Stimulated activated naive CD8-positive, alpha-beta T cell treated with anti-CD3 and anti-CD28 coated beads, Interleukin-15, amount 100 ng/mL, for 72 hours (primary cell): ENCODE measurements around the gene SEMA4F.

ENCODE experiments used
- ATAC-seq: fragments of 150-1000 bp; cut with Tn5 transposase; 2 replicates; pipeline ENCODE4 v1.10.0; 2021; ENCODE audit warnings: mild to moderate bottlenecking, moderate library complexity
- DNase-seq, 2 donors: peaks; one replicate each; pipeline ENCODE4 v3.0.0; 2021 to 2022
- H3K27ac Mint-ChIP-seq, 2 donors: one replicate each; pipeline ENCODE4 v1.8.0; 2022; ENCODE audit warnings: mild to moderate bottlenecking in 2 of 2, mixed read lengths in 2 of 2, moderate library complexity in 2 of 2
- H3K27me3 Mint-ChIP-seq: one replicate; pipeline ENCODE4 v1.8.0; 2022; ENCODE audit warnings: mixed read lengths
- H3K4me1 Mint-ChIP-seq: one replicate; pipeline ENCODE4 v1.8.0; 2022; ENCODE audit warnings: mild to moderate bottlenecking, mixed read lengths
- H3K4me3 Mint-ChIP-seq, 2 donors: one replicate each; pipeline ENCODE4 v1.8.0; 2022; ENCODE audit warnings: mild to moderate bottlenecking in 2 of 2, mixed read lengths in 2 of 2, moderate library complexity in 1 of 2
- H3K9me3 Mint-ChIP-seq, 2 donors: one replicate each; pipeline ENCODE4 v1.8.0; 2022; ENCODE audit warnings: mixed read lengths in 2 of 2

Gene SEMA4F

DNA sequence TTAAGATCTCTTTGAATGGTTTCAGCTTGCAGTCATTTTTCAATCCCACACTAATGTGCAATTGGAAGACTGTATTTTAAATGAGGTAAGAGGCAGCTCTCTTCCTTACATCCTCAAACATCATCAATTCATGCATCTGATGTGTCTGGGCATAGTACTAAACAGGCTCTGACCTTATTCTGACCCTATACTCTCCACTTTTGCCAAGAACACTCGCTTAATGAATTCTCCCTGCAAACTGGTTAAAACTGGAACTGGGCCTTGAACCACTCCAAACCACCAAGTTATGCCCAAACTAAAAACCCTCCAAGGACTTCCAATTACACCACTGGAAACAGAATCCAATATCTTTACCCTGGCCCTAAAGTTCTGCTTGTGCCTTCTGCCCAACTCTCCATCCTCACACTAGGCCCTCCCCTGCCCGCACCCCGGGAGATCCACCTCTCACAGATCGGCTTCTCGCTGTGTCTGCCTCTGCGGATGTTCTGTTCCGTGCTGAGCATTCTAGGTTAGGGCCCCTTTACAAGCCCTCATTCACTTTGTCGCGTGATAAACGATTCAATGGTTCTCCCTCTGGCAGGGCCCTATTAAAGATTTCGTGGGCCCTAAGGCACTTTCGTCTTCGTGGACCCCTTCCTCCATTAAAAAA lies 7.1 kb upstream of the SEMA4F start:
- ATAC-seq (no peak), DNase-seq (no peak)
- H3K27ac Mint-ChIP-seq = peak overlapping the region in 1 of 2 donors; percentile 57
- H3K4me1 Mint-ChIP-seq = peaks cover 5% of the 10 kb centered on the region
- H3K9me3 Mint-ChIP-seq = no peaks in the 10 kb centered on the region
- no peak overlapping the region for H3K4me3 Mint-ChIP-seq
- H3K27me3 Mint-ChIP-seq = peaks cover 55% of the 10 kb centered on the region

- DNase-seq (peak in 1 of 2 donors; percentile 15), ATAC-seq (peak; percentile 53)
- Mint-ChIP-seq H3K4me1 (peaks cover 5% of the 10 kb centered on the region), H3K4me3 (peak within 1 kb of the TSS; percentile 6 to 38), H3K27me3 (peaks cover 54% of the 10 kb centered on the region), H3K27ac (peak within 1 kb of the TSS in 1 of 2 donors; percentile 57), H3K9me3 (peaks cover 0 to 4% of the 10 kb centered on the region in 2 donors)
Observed at GRCh38 chr2:74648009-74648443, 6.0 kb upstream of the SEMA4F start, which contains the start of gene M1AP. Gene M1AP, minus strand, starts transcription at chr2:74648330. Its CDS starts 8,055 bp downstream, at chr2:74640275.

GRCh38 chr2:74653589-74653984 lies 460 bp upstream of the SEMA4F start:
- H3K27ac Mint-ChIP-seq = no peak overlapping the region
- DNase-seq = no peak
- H3K4me3 Mint-ChIP-seq = peak overlapping the region; percentile 75 to 83
- H3K9me3 Mint-ChIP-seq = peaks cover 0 to 4% of the 10 kb centered on the region in 2 donors
- ATAC-seq = peak; percentile 55
- peaks cover 31% of the 10 kb centered on the region for H3K27me3 Mint-ChIP-seq
- peaks cover 13% of the 10 kb centered on the region for H3K4me1 Mint-ChIP-seq

DNA sequence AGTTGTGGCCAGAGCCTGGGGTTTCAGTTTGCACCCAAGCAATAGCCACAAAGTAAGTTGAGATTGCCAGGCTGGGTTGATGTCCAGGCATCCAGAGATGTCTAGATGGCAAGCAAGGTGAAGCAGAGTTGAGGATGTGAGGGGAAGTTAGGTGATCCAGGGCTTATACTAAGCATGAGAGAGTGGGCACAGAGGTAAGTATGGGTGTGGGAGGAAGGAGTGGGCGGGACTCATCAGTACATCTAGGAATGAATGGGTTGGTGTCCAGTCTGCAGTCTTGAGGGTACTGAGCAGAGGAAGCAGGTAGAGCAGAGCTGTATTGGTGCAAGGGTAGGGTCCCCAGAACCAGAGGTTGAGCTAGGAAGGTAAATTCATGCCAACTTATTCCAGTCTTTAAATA lies 1.5 kb downstream of the SEMA4F start:
- peaks cover 12% of the 10 kb centered on the region for H3K4me1 Mint-ChIP-seq
- peaks cover 0 to 4% of the 10 kb centered on the region in 2 donors for H3K9me3 Mint-ChIP-seq
- no peak overlapping the region for H3K4me3 Mint-ChIP-seq
- no peak overlapping the region for H3K27ac Mint-ChIP-seq
- H3K27me3 Mint-ChIP-seq = peaks cover 13% of the 10 kb centered on the region
- ATAC-seq (no peak), DNase-seq (no peak)

- DNase-seq (no peak), ATAC-seq (no peak)
- Mint-ChIP-seq H3K4me1 (peaks cover 12% of the 10 kb centered on the region), H3K4me3 (no peak overlapping the region), H3K27me3 (peaks cover 8% of the 10 kb centered on the region), H3K9me3 (no peaks in the 10 kb centered on the region), H3K27ac (no peak overlapping the region)
Observed at GRCh38 chr2:74658516-74658915, 4.5 kb downstream of the SEMA4F start.

GRCh38 chr2:74659462-74659861 lies 5.4 kb downstream of the SEMA4F start:
- Mint-ChIP-seq H3K9me3 (no peaks in the 10 kb centered on the region), H3K27ac (no peak overlapping the region), H3K27me3 (peaks cover 8% of the 10 kb centered on the region), H3K4me1 (peaks cover 12% of the 10 kb centered on the region), H3K4me3 (no peak overlapping the region)
- no peak for DNase-seq
- ATAC-seq = no peak

GRCh38 chr2:74668087-74668486 lies 14.0 kb downstream of the SEMA4F start:
- Mint-ChIP-seq H3K4me1 (no peaks in the 10 kb centered on the region), H3K27ac (no peak overlapping the region), H3K4me3 (no peak overlapping the region), H3K27me3 (no peaks in the 10 kb centered on the region), H3K9me3 (no peaks in the 10 kb centered on the region)
- ATAC-seq (no peak), DNase-seq (no peak)

GRCh38 chr2:74670263-74670662 lies 16.2 kb downstream of the SEMA4F start:
- no peaks in the 10 kb centered on the region for H3K9me3 Mint-ChIP-seq
- H3K27ac Mint-ChIP-seq = no peak overlapping the region
- H3K27me3 Mint-ChIP-seq = no peaks in the 10 kb centered on the region
- DNase-seq (no peak), ATAC-seq (no peak)
- no peaks in the 10 kb centered on the region for H3K4me1 Mint-ChIP-seq
- no peak overlapping the region for H3K4me3 Mint-ChIP-seq

GRCh38 chr2:74671479-74671878 lies 17.4 kb downstream of the SEMA4F start:
- H3K9me3 Mint-ChIP-seq = no peaks in the 10 kb centered on the region
- no peak overlapping the region for H3K4me3 Mint-ChIP-seq
- H3K27me3 Mint-ChIP-seq = no peaks in the 10 kb centered on the region
- ATAC-seq (no peak), DNase-seq (no peak)
- no peaks in the 10 kb centered on the region for H3K4me1 Mint-ChIP-seq
- H3K27ac Mint-ChIP-seq = no peak overlapping the region

DNA sequence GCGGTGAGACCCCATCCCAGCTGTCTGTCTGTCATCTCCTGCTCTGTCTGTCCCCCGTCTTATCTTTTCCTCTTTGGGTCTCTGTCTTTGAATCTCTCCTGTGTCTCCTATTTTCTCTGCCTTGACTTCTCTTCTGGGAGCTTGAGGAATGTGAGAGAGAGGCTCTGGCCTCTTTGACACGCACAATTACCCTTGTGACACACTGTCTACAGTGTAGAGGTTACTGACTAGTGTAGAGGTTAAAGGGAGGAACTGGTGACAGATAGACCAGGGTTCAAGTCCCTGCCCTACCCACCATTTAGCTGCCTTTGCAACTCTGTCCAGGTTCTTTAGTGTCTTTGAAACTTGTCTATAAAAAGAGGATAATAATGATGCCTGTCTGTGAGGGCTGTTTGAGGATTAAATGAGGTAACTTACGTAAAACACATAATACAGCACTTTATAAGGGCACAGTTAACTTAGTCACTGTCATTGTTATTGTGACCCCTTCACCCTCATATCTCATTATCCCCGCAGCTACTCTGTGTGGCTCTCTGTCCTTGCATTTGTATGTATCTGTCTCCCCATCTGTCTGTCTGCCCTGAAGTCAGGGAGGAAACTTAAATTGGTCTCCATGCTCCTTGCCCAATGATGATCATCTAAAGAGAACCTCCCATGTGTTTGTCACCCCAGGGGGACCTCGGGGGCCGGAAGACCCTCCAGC lies 19.9 kb downstream of the SEMA4F start:
- H3K4me3 Mint-ChIP-seq = no peak overlapping the region
- H3K27me3 Mint-ChIP-seq = no peaks in the 10 kb centered on the region
- H3K4me1 Mint-ChIP-seq = no peaks in the 10 kb centered on the region
- H3K27ac Mint-ChIP-seq = no peak overlapping the region
- no peak for DNase-seq
- no peak for ATAC-seq
- H3K9me3 Mint-ChIP-seq = no peaks in the 10 kb centered on the region

DNA sequence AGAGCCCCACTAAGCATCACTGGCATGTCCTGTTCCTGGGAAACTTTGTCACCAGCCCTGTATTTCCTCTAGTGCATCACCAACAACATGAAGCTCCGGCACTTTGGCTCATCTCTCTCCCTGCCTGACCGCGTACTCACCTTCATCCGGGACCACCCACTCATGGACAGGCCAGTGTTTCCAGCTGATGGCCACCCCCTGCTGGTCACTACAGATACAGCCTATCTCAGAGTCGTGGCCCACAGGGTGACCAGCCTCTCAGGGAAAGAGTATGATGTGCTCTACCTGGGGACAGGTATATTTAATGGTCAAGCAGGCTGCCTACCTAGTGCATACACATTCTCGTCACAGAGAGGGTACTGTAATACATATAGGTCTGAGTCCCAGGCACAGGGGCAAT lies 21.0 kb downstream of the SEMA4F start:
- H3K9me3 Mint-ChIP-seq = no peaks in the 10 kb centered on the region
- H3K27me3 Mint-ChIP-seq = no peaks in the 10 kb centered on the region
- ATAC-seq = no peak
- no peak overlapping the region for H3K27ac Mint-ChIP-seq
- no peak for DNase-seq
- no peaks in the 10 kb centered on the region for H3K4me1 Mint-ChIP-seq
- no peak overlapping the region for H3K4me3 Mint-ChIP-seq

GRCh38 chr2:74676331-74676730 lies 22.3 kb downstream of the SEMA4F start:
- no peak overlapping the region for H3K27ac Mint-ChIP-seq
- ATAC-seq (no peak), DNase-seq (no peak)
- H3K27me3 Mint-ChIP-seq = no peaks in the 10 kb centered on the region
- H3K9me3 Mint-ChIP-seq = no peaks in the 10 kb centered on the region
- no peaks in the 10 kb centered on the region for H3K4me1 Mint-ChIP-seq
- H3K4me3 Mint-ChIP-seq = no peak overlapping the region

GRCh38 chr2:74679615-74680014 lies 25.6 kb downstream of the SEMA4F start:
- ATAC-seq (no peak), DNase-seq (no peak)
- Mint-ChIP-seq H3K4me3 (no peak overlapping the region), H3K9me3 (no peaks in the 10 kb centered on the region), H3K27ac (peak overlapping the region in 1 of 2 donors; percentile 64), H3K4me1 (no peaks in the 10 kb centered on the region), H3K27me3 (no peaks in the 10 kb centered on the region)

GRCh38 chr2:74682501-74682900 lies 28.5 kb downstream of the SEMA4F start:
- Mint-ChIP-seq H3K9me3 (no peaks in the 10 kb centered on the region), H3K4me1 (no peaks in the 10 kb centered on the region), H3K4me3 (no peak overlapping the region), H3K27me3 (no peaks in the 10 kb centered on the region), H3K27ac (no peak overlapping the region)
- no peak for DNase-seq
- ATAC-seq = no peak

- H3K9me3 Mint-ChIP-seq = no peaks in the 10 kb centered on the region
- no peak for DNase-seq
- no peak overlapping the region for H3K4me3 Mint-ChIP-seq
- ATAC-seq = no peak
- no peaks in the 10 kb centered on the region for H3K4me1 Mint-ChIP-seq
- no peaks in the 10 kb centered on the region for H3K27me3 Mint-ChIP-seq
- H3K27ac Mint-ChIP-seq = no peak overlapping the region
Observed at GRCh38 chr2:74685408-74685807, 31.4 kb downstream of the SEMA4F start.

- no peak overlapping the region for H3K27ac Mint-ChIP-seq
- DNase-seq = no peak
- no peaks in the 10 kb centered on the region for H3K27me3 Mint-ChIP-seq
- no peak overlapping the region for H3K4me3 Mint-ChIP-seq
- no peaks in the 10 kb centered on the region for H3K4me1 Mint-ChIP-seq
- H3K9me3 Mint-ChIP-seq = no peaks in the 10 kb centered on the region
- no peak for ATAC-seq
Observed at GRCh38 chr2:74688881-74689280, 34.8 kb downstream of the SEMA4F start.
